Prostate gland (tissue), 2 donors: Measurements from ENCODE around the gene EVC.

Experiments used
- CTCF ChIP-seq, 4 experiments: fragments of 200-600 bp in 2 of 4; fragments of 450-650 bp in 2 of 4; sonication (generic) in 2 of 4; IDR thresholded peaks; 1 replicate in 3 of 4; 2 replicates in 1 of 4; pipeline ENCODE4 v1.5.1; 2016 to 2019; ENCODE audit warnings: antibody characterized with exemption in 4 of 4, mild to moderate bottlenecking in 2 of 4, moderate library complexity in 2 of 4
- POLR2A ChIP-seq: fragments of 450-650 bp; IDR thresholded peaks from one replicate; pipeline ENCODE4 v1.6.1; 2016; ENCODE audit warnings: antibody characterized with exemption, mild to moderate bottlenecking

GRCh38 chr4:5842456-5842855 is 131.5 kb downstream of the EVC start:
- no peak for TF ChIP-seq CTCF (IDR thresholded peaks at IDR 0.05)
- TF ChIP-seq POLR2A = no peak
